PC-9 (cell line): ENCODE results near the gene SDK1. TPM values are rescaled to one million over a fixed set of nuclear protein-coding genes. Genes with fewer than 3 reads are reported as not detected.

ENCODE experiments used
- BruUV-seq: library from RNA; stranded (reverse); fragments of 400-500 nt; replicated peaks from 2 replicates; lab custom pipeline; 2021; lab: Mats Ljungman, UMichigan
- CTCF ChIA-PET: fragments of 300-600 bp; sonication (Branson Sonifier 250); formaldehyde crosslinking; loops from one replicate; lab custom pipeline; 2022; ENCODE audit warnings: antibody characterized with exemption; lab: Charles Lee
- POLR2A ChIA-PET: fragments of 300-600 bp; sonication (Branson Sonifier 250); formaldehyde crosslinking; loops from one replicate; lab custom pipeline; 2022; ENCODE audit warnings: antibody characterized with exemption; ENCODE audit not compliant: unreplicated experiment; lab: Charles Lee
- DNase-seq, 2 experiments: peaks; one replicate each; pipeline versions ENCODE4 v3.0.0 to v3.0.0-alpha.2; 2015 to 2022; ENCODE audit warnings: mixed read lengths in 1 of 2
- H2AFZ ChIP-seq: fragments of 200-600 bp; sonication (generic); 2 replicates; pipeline ENCODE4 v1.8.1; 2017; ENCODE audit warnings: antibody characterized with exemption
- H3F3A ChIP-seq: fragments of 200-600 bp; sonication (generic); 2 replicates; pipeline ENCODE4 v1.8.1; 2017; ENCODE audit warnings: antibody characterized with exemption, mild to moderate bottlenecking, low read depth; ENCODE audit not compliant: insufficient read depth
- H3K27ac ChIP-seq: fragments of 200-600 bp; sonication (generic); 2 replicates; pipeline ENCODE4 v1.6.1; 2016; ENCODE audit warnings: mixed run types
- H3K27me3 ChIP-seq: fragments of 200-600 bp; sonication (generic); 2 replicates; pipeline ENCODE4 v1.6.1; 2016; ENCODE audit warnings: low read depth, mixed run types; ENCODE audit not compliant: insufficient read depth
- H3K36me3 ChIP-seq: fragments of 200-600 bp; sonication (generic); 2 replicates; pipeline ENCODE4 v1.6.1; 2016; ENCODE audit warnings: low read depth, mixed run types
- H3K4me1 ChIP-seq: fragments of 200-600 bp; sonication (generic); replicated peaks from 2 replicates; pipeline ENCODE4 v1.6.1; 2016; ENCODE audit warnings: mixed run types; ENCODE audit not compliant: insufficient read depth
- H3K4me2 ChIP-seq: fragments of 200-600 bp; sonication (generic); 2 replicates; pipeline ENCODE4 v1.6.1; 2017; ENCODE audit warnings: mixed run types
- H3K4me3 ChIP-seq: fragments of 200-600 bp; sonication (generic); 2 replicates; pipeline ENCODE4 v1.6.1; 2016; ENCODE audit warnings: mixed run types
- H3K79me2 ChIP-seq: fragments of 200-600 bp; sonication (generic); 2 replicates; pipeline ENCODE4 v1.6.1; 2017; ENCODE audit warnings: low read depth, mixed run types
- H3K9me2 ChIP-seq: fragments of 200-600 bp; sonication (generic); 2 replicates; pipeline ENCODE4 v1.8.1; 2017; ENCODE audit warnings: mild to moderate bottlenecking; ENCODE audit not compliant: insufficient read depth
- H3K9me3 ChIP-seq: fragments of 200-600 bp; sonication (generic); 2 replicates; pipeline ENCODE4 v1.8.1; 2016; ENCODE audit warnings: low read depth; ENCODE audit not compliant: insufficient read depth
- H4K20me1 ChIP-seq: fragments of 200-600 bp; sonication (generic); 2 replicates; pipeline ENCODE4 v1.8.1; 2017; ENCODE audit not compliant: insufficient read depth
- EZH2 ChIP-seq: fragments of 200-600 bp; sonication (generic); IDR thresholded peaks from 2 replicates; pipeline ENCODE4 v1.8.0; 2017; ENCODE audit warnings: antibody characterized with exemption, low read depth
- intact Hi-C: fragments of 100-400 bp; cut with micrococcal nuclease; formaldehyde crosslinking; loops from one replicate; pipeline ENCODE4 v1.10.0; 2022; ENCODE audit not compliant: unreplicated experiment
- total RNA-seq: library from RNA; stranded (reverse); gene quantifications from 2 replicates; pipeline ENCODE4 v1.2.3, GENCODE V29; 2021
- TF ChIP-seq, protein P1 (sequence below): fragments of 200-600 bp; sonication (generic); conservative IDR thresholded peaks from 2 replicates; pipeline ENCODE4 v1.6.1; 2017; ENCODE audit warnings: mixed run types, antibody characterized with exemption, mild to moderate bottlenecking, moderate library complexity

Gene SDK1
- total RNA-seq, 1 experiment from 2014 or later, result not detected

DNA sequence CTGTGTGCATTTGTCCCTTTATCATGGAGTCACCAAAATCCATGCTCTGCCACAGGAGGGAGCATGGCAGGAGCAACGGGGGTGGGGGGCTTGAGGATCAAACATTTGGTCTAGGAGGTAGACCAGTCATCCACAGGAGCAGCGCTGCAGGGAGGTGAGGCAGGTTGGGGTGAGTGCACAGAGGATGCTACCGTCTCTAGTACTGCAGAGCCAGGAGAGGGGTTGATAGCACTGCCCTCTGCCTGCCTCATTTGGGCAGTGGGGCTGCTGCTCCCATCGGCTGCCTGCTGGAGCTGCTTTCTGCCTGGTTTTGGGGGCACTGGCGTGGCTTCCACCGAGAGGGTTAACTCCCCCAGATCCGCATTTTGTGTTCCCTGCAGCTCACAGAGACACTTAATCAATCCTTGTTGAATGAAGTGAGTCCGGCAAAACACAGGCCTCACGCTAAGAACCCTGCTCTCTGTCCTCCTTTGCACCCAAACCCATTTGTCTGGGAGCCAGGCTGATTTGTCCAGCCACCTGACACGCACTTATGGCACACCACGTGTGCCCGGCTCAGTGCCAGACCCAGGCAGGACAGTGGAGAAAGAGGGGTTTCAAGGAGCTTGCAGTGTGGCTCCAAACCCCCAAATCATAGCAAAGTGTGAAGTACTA lies 854.0 kb downstream of the SDK1 start:
- Histone ChIP-seq H3K4me1 (peaks cover 6% of the 10 kb centered on the region), H3K4me3 (no peak overlapping the region), H2AFZ (no peak overlapping the region), H3F3A (no peaks in the 10 kb centered on the region), H3K9me2 (no peaks in the 10 kb centered on the region), H3K9me3 (no peaks in the 10 kb centered on the region), H3K36me3 (no peaks in the 10 kb centered on the region), H3K79me2 (no peaks in the 10 kb centered on the region), H3K27me3 (peaks cover 99% of the 10 kb centered on the region), H3K4me2 (no peak overlapping the region), H4K20me1 (no peaks in the 10 kb centered on the region; the same call in 1 of the 2 replicates), H3K27ac (no peak overlapping the region)
- intact Hi-C loops, result no loop called here
- TF ChIP-seq EZH2, result no peak
- TF ChIP-seq, protein P1, sequence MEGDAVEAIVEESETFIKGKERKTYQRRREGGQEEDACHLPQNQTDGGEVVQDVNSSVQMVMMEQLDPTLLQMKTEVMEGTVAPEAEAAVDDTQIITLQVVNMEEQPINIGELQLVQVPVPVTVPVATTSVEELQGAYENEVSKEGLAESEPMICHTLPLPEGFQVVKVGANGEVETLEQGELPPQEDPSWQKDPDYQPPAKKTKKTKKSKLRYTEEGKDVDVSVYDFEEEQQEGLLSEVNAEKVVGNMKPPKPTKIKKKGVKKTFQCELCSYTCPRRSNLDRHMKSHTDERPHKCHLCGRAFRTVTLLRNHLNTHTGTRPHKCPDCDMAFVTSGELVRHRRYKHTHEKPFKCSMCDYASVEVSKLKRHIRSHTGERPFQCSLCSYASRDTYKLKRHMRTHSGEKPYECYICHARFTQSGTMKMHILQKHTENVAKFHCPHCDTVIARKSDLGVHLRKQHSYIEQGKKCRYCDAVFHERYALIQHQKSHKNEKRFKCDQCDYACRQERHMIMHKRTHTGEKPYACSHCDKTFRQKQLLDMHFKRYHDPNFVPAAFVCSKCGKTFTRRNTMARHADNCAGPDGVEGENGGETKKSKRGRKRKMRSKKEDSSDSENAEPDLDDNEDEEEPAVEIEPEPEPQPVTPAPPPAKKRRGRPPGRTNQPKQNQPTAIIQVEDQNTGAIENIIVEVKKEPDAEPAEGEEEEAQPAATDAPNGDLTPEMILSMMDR, result no peak
- no TSS peak for BruUV-seq
- DNase-seq, result no peak
- CTCF ChIA-PET, result no interaction called here
- POLR2A ChIA-PET, result no interaction called here

DNA sequence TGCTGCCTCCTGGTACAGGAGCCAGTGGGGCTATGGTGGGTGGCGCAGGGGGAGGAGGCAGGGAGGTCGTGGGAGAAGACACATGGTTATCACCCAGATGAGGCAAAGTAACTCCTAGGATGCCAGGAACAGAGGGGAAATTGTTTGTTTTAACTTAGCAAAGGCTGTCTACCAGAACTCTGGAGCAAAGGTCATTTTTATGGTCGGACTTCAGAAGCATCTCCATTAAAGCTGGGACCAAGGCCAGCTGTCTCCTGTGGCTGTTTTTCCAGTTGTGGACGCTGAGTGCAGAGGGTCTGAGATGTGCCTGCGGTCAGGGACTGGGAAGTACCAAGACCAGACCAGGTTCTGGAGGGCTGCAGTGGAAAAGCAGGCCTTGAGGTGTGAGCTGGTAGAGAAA lies 855.1 kb downstream of the SDK1 start:
- H2AFZ ChIP-seq, result no peak overlapping the region
- BruUV-seq, result no TSS peak
- H3K79me2 ChIP-seq, result no peaks in the 10 kb centered on the region
- intact Hi-C loops, result no loop called here
- H3K4me2 ChIP-seq, result no peak overlapping the region
- no peaks in the 10 kb centered on the region for H3K36me3 ChIP-seq
- TF ChIP-seq EZH2, result no peak
- TF ChIP-seq, protein P1, result no peak
- no peak overlapping the region for H3K4me3 ChIP-seq
- no peaks in the 10 kb centered on the region for H3F3A ChIP-seq
- peaks cover 13% of the 10 kb centered on the region for H3K4me1 ChIP-seq
- H3K27ac ChIP-seq, result no peak overlapping the region
- no peak for DNase-seq
- ChIA-PET POLR2A (no interaction called here), CTCF (no interaction called here)
- H3K9me3 ChIP-seq, result no peaks in the 10 kb centered on the region
- H4K20me1 ChIP-seq, result no peaks in the 10 kb centered on the region; the same call in 1 of the 2 replicates
- H3K9me2 ChIP-seq, result no peaks in the 10 kb centered on the region
- H3K27me3 ChIP-seq, result peaks cover 97% of the 10 kb centered on the region

DNA sequence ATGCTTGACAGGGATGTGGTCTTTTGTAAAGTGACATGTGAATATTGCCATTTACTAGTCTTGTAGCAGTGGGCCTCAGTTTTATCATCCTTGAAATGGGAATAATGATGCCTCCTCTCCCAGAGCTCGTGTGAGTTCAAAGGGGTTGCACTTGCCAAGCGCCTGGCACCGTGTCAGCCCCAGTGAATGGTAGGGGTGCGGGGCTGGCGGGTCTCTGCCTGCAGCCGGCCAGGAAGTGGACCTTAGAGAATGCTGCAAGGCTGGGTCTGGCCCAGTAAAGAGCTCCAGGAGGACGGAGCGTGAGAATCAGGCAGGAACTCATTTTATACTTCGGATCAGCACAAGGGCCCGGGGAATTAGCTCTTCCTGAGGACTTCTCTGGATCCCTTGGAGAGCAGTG lies 856.6 kb downstream of the SDK1 start:
- Histone ChIP-seq H3K4me1 (peaks cover 13% of the 10 kb centered on the region), H4K20me1 (no peaks in the 10 kb centered on the region), H3K4me3 (no peak overlapping the region), H3K27ac (no peak overlapping the region), H3F3A (no peaks in the 10 kb centered on the region), H3K27me3 (peaks cover 94% of the 10 kb centered on the region), H3K4me2 (no peak overlapping the region), H3K36me3 (no peaks in the 10 kb centered on the region), H2AFZ (no peak overlapping the region), H3K9me3 (no peaks in the 10 kb centered on the region), H3K9me2 (no peaks in the 10 kb centered on the region), H3K79me2 (no peaks in the 10 kb centered on the region)
- ChIA-PET POLR2A (no interaction called here), CTCF (no interaction called here)
- BruUV-seq, result no TSS peak
- TF ChIP-seq, protein P1, result no peak
- TF ChIP-seq EZH2, result no peak
- intact Hi-C loops, result no loop called here
- no peak for DNase-seq
